Amniotic stem cell (primary cell): ENCODE measurements around the gene MLLT1.

Experiments used
- DNase-seq: peaks from one replicate; lab custom pipeline; 2025; lab: John Stamatoyannopoulos, UW

The MLLT1 gene

GRCh38 chr19:6210721-6211600 lies 68.8 kb downstream of the MLLT1 start:
- DNase-seq = no peak

GRCh38 chr19:6210091-6210490 lies 69.7 kb downstream of the MLLT1 start:
- no peak for DNase-seq

- DNase-seq = no peak
Observed at GRCh38 chr19:6209680-6210079, 70.1 kb downstream of the MLLT1 start.

- DNase-seq = no peak
Observed at GRCh38 chr19:6209233-6209632, 70.5 kb downstream of the MLLT1 start.

- DNase-seq = no peak
Observed at GRCh38 chr19:6204866-6205723, 74.7 kb downstream of the MLLT1 start.

- no peak for DNase-seq
Observed at GRCh38 chr19:6204212-6204611, 75.6 kb downstream of the MLLT1 start.

GRCh38 chr19:6199240-6199994 lies 80.4 kb downstream of the MLLT1 start:
- peak; percentile 90 for DNase-seq

- no peak for DNase-seq
Observed at GRCh38 chr19:6198896-6199239, 80.9 kb downstream of the MLLT1 start.

- DNase-seq = no peak
Observed at GRCh38 chr19:6196361-6196760, 83.4 kb downstream of the MLLT1 start.

GRCh38 chr19:6188811-6189210 lies 91.0 kb downstream of the MLLT1 start:
- DNase-seq = no peak

GRCh38 chr19:6187374-6187773 lies 92.4 kb downstream of the MLLT1 start:
- DNase-seq = no peak

- DNase-seq = no peak
Observed at GRCh38 chr19:6185835-6186834, 93.6 kb downstream of the MLLT1 start.

- DNase-seq = no peak
Observed at GRCh38 chr19:6185093-6185834, 94.5 kb downstream of the MLLT1 start.

GRCh38 chr19:6181119-6181518 lies 98.7 kb downstream of the MLLT1 start:
- DNase-seq = no peak

GRCh38 chr19:6173190-6173589 lies 106.6 kb downstream of the MLLT1 start:
- no peak for DNase-seq

GRCh38 chr19:6172074-6172863 lies 107.5 kb downstream of the MLLT1 start:
- no peak for DNase-seq

GRCh38 chr19:6167115-6167514 lies 112.7 kb downstream of the MLLT1 start:
- no peak for DNase-seq

- no peak for DNase-seq
Observed at GRCh38 chr19:6164906-6165531, 114.8 kb downstream of the MLLT1 start.

GRCh38 chr19:6161271-6161850 lies 118.4 kb downstream of the MLLT1 start:
- DNase-seq = no peak
